22Rv1 (cell line): Measurements from ENCODE around the gene CDKN2AIPNL.

ENCODE experiments used
- H3K27ac ChIP-seq: fragments of 450-650 bp; 2 replicates; pipeline ENCODE4 v1.5.1; 2017
- ZFX ChIP-seq: fragments of 450-650 bp; IDR thresholded peaks from 2 replicates; pipeline ENCODE4 v1.6.1; 2017; ENCODE audit warnings: antibody characterized with exemption, borderline replicate concordance
- TF ChIP-seq, protein P1 (sequence below): fragments of 450-650 bp; IDR thresholded peaks from 2 replicates; pipeline ENCODE4 v1.5.1; 2017; ENCODE audit warnings: mild to moderate bottlenecking

The CDKN2AIPNL gene

DNA sequence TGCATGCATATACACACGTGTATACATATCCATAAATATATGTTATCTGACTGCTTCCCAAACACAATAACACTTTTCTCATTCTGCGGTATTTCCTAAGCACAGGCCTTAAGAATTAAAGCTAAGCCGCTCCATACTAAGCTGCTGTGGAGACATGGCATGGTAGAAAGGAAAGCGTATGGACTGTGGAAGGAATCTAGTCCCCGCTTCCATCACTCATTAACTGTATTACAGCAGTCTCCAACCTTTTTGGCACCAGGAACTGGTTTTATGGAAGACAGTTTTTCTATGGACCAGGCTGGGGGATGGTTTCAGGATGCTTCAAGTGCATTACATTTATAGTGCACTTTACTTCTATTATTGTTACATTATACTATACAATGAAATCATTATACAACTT lies 56.0 kb downstream of the CDKN2AIPNL start:
- no peak overlapping the region for H3K27ac ChIP-seq
- no peak for TF ChIP-seq ZFX
- TF ChIP-seq, protein P1, sequence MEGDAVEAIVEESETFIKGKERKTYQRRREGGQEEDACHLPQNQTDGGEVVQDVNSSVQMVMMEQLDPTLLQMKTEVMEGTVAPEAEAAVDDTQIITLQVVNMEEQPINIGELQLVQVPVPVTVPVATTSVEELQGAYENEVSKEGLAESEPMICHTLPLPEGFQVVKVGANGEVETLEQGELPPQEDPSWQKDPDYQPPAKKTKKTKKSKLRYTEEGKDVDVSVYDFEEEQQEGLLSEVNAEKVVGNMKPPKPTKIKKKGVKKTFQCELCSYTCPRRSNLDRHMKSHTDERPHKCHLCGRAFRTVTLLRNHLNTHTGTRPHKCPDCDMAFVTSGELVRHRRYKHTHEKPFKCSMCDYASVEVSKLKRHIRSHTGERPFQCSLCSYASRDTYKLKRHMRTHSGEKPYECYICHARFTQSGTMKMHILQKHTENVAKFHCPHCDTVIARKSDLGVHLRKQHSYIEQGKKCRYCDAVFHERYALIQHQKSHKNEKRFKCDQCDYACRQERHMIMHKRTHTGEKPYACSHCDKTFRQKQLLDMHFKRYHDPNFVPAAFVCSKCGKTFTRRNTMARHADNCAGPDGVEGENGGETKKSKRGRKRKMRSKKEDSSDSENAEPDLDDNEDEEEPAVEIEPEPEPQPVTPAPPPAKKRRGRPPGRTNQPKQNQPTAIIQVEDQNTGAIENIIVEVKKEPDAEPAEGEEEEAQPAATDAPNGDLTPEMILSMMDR, result no peak
